HEK293 (cell line): ENCODE data around the gene AGPAT4.

Experiments used
- CTCF ChIA-PET: fragments of 350-600 bp; formaldehyde crosslinking; extraction: SDS; loops from one replicate; lab custom pipeline; 2021; ENCODE audit warnings: antibody characterized with exemption; lab: Yijun Ruan, JAX
- POLR2A ChIA-PET: fragments of 300-600 bp; formaldehyde crosslinking; extraction: SDS; loops from one replicate; lab custom pipeline; 2020; ENCODE audit warnings: antibody characterized with exemption, inconsistent platforms; lab: Yijun Ruan, JAX
- H3K27ac ChIP-seq: fragments of 200-500 bp; sonication (Bioruptor generic); 2 replicates; pipeline ENCODE4 v1.5.1; 2014; ENCODE audit warnings: low read depth, low read length, control low read depth, inconsistent platforms; ENCODE audit errors: extremely low read depth
- H3K36me3 ChIP-seq, 2 experiments: fragments of 200-500 bp in 1 of 2; sonication (Bioruptor generic) in 1 of 2; 1 replicate in 1 of 2; 2 replicates in 1 of 2; pipeline ENCODE4 v1.5.1; 2014 to 2017; ENCODE audit warnings: inconsistent platforms in 2 of 2, low read length in 2 of 2; ENCODE audit not compliant: control insufficient read depth in 2 of 2, insufficient read depth in 1 of 2
- H3K4me1 ChIP-seq: fragments of 200-500 bp; sonication (Bioruptor generic); 2 replicates; pipeline ENCODE4 v1.5.1; 2014; ENCODE audit warnings: mild to moderate bottlenecking, low read length, inconsistent platforms; ENCODE audit not compliant: control insufficient read depth, insufficient read depth
- H3K4me3 ChIP-seq: 2 replicates; pipeline ENCODE4 v1.5.1; 2011; ENCODE audit warnings: low read depth, mild to moderate bottlenecking, control low read depth, low read length, moderate library complexity
- H3K9me3 ChIP-seq: fragments of 200-500 bp; sonication (Bioruptor generic); 2 replicates; pipeline ENCODE4 v1.5.1; 2014; ENCODE audit warnings: low read depth, low read length, inconsistent platforms; ENCODE audit not compliant: control insufficient read depth, insufficient read depth
- CTCF ChIP-seq: fragments of 450-650 bp; formaldehyde crosslinking; IDR thresholded peaks from 2 replicates; pipeline ENCODE4 v1.5.1; 2016; ENCODE audit warnings: missing biosample characterization, missing genetic modification characterization
- GLI2 ChIP-seq: fragments of 450-650 bp; formaldehyde crosslinking; IDR thresholded peaks from 2 replicates; pipeline ENCODE4; 2017; ENCODE audit warnings: missing biosample characterization, missing genetic modification characterization, low read depth, borderline replicate concordance
- KLF17 ChIP-seq: fragments of 450-650 bp; formaldehyde crosslinking; IDR thresholded peaks from 2 replicates; pipeline ENCODE4 v1.5.1; 2016; ENCODE audit warnings: missing biosample characterization, missing genetic modification characterization
- PRDM6 ChIP-seq: fragments of 450-650 bp; formaldehyde crosslinking; IDR thresholded peaks from 2 replicates; pipeline ENCODE4 v1.5.1; 2017; ENCODE audit warnings: missing biosample characterization, missing genetic modification characterization
- SCRT2 ChIP-seq: fragments of 450-650 bp; formaldehyde crosslinking; IDR thresholded peaks from 2 replicates; pipeline ENCODE4 v1.5.1; 2016; ENCODE audit warnings: missing biosample characterization, missing genetic modification characterization
- ZBTB10 ChIP-seq: fragments of 450-650 bp; formaldehyde crosslinking; IDR thresholded peaks from 2 replicates; pipeline ENCODE4 v1.5.1; 2016; ENCODE audit warnings: missing biosample characterization, missing genetic modification characterization
- ZBTB49 ChIP-seq: fragments of 450-650 bp; formaldehyde crosslinking; IDR thresholded peaks from 2 replicates; pipeline ENCODE4 v1.5.1; 2016; ENCODE audit warnings: missing biosample characterization, missing genetic modification characterization, low read depth
- ZNF174 ChIP-seq: fragments of 450-650 bp; formaldehyde crosslinking; IDR thresholded peaks from 2 replicates; pipeline ENCODE4 v1.5.0; 2017; ENCODE audit warnings: missing biosample characterization, mild to moderate bottlenecking, missing genetic modification characterization
- ZNF202 ChIP-seq: fragments of 450-650 bp; formaldehyde crosslinking; IDR thresholded peaks from 2 replicates; pipeline ENCODE4 v1.5.1; 2016; ENCODE audit warnings: missing biosample characterization, missing genetic modification characterization, borderline replicate concordance
- ZNF221 ChIP-seq: fragments of 450-650 bp; formaldehyde crosslinking; IDR thresholded peaks from 2 replicates; pipeline ENCODE4 v1.5.1; 2017; ENCODE audit warnings: missing biosample characterization, missing genetic modification characterization, borderline replicate concordance
- ZNF266 ChIP-seq: fragments of 450-650 bp; formaldehyde crosslinking; IDR thresholded peaks from 2 replicates; pipeline ENCODE4 v1.5.1; 2016; ENCODE audit warnings: missing biosample characterization, missing genetic modification characterization, low read depth
- ZNF324 ChIP-seq: fragments of 450-650 bp; formaldehyde crosslinking; IDR thresholded peaks from 2 replicates; pipeline ENCODE4 v1.5.1; 2016; ENCODE audit warnings: missing biosample characterization, missing genetic modification characterization
- ZNF37A ChIP-seq: fragments of 450-650 bp; IDR thresholded peaks from 2 replicates; pipeline ENCODE4 v1.5.1; 2018; ENCODE audit warnings: missing biosample characterization, missing genetic modification characterization
- ZNF416 ChIP-seq: fragments of 450-650 bp; formaldehyde crosslinking; IDR thresholded peaks from 2 replicates; pipeline ENCODE4 v1.5.1; 2016; ENCODE audit warnings: missing biosample characterization, missing genetic modification characterization
- ZNF513 ChIP-seq: fragments of 450-650 bp; IDR thresholded peaks from 2 replicates; pipeline ENCODE4 v1.5.1; 2018; ENCODE audit warnings: missing biosample characterization, missing genetic modification characterization
- ZNF600 ChIP-seq: fragments of 450-650 bp; formaldehyde crosslinking; IDR thresholded peaks from 2 replicates; pipeline ENCODE4 v1.5.1; 2016; ENCODE audit warnings: missing biosample characterization, missing genetic modification characterization
- ZNF776 ChIP-seq: fragments of 450-650 bp; formaldehyde crosslinking; IDR thresholded peaks from 2 replicates; pipeline ENCODE4 v1.5.0; 2017; ENCODE audit warnings: missing biosample characterization, missing genetic modification characterization, borderline replicate concordance
- ZSCAN30 ChIP-seq: fragments of 450-650 bp; IDR thresholded peaks from 2 replicates; pipeline ENCODE4 v1.5.1; 2018; ENCODE audit warnings: missing biosample characterization, mild to moderate bottlenecking, missing genetic modification characterization, moderate library complexity
- ZSCAN4 ChIP-seq: fragments of 450-650 bp; formaldehyde crosslinking; IDR thresholded peaks from 2 replicates; pipeline ENCODE4 v1.5.1; 2017; ENCODE audit warnings: missing biosample characterization, missing genetic modification characterization
- ZXDB ChIP-seq: fragments of 450-650 bp; formaldehyde crosslinking; IDR thresholded peaks from 2 replicates; pipeline ENCODE4 v1.5.1; 2016; ENCODE audit warnings: missing biosample characterization, missing genetic modification characterization

AGPAT4 gene

GRCh38 chr6:161186173-161186769, 87.6 kb downstream of the AGPAT4 start:
- TF ChIP-seq PRDM6 (tag by site-specific recombination) (no peak), ZNF416 (tag by site-specific recombination) (no peak), ZNF202 (tag by site-specific recombination) (no peak), CTCF (tag by site-specific recombination) (no peak), ZBTB49 (tag by site-specific recombination) (no peak), ZNF174 (tag by site-specific recombination) (no peak), ZBTB10 (tag by site-specific recombination) (no peak), ZXDB (tag by site-specific recombination) (no peak), ZSCAN4 (tag by site-specific recombination) (no peak)
- TF ChIP-seq, all 188 proteins: peak for 0
- POLR2A ChIA-PET = interaction anchor here (0.6 kb wide), 1 partner anchor 141 kb away, joined by 3 read pairs; no protein-coding TSS in a partner anchor
- no peak overlapping the region for H3K27ac ChIP-seq

GRCh38 chr6:161181121-161181520, 92.7 kb downstream of the AGPAT4 start:
- Histone ChIP-seq H3K4me3 (no peak overlapping the region), H3K4me1 (no peaks in the 10 kb centered on the region), H3K27ac (no peak overlapping the region), H3K36me3 (no peaks in the 10 kb centered on the region), H3K9me3 (no peaks in the 10 kb centered on the region)
- CTCF ChIA-PET = interaction anchor here (0.8 to 1.1 kb wide), 2 partner anchors 20 to 250 kb away, joined by 3 read pairs; no protein-coding TSS in a partner anchor
- POLR2A ChIA-PET = no interaction called here
- TF ChIP-seq ZNF221 (tag by site-specific recombination) (no peak), ZNF416 (tag by site-specific recombination) (no peak), ZNF37A (tag by site-specific recombination) (no peak), ZNF600 (tag by site-specific recombination) (no peak), ZSCAN30 (tag by site-specific recombination) (no peak), ZNF776 (tag by site-specific recombination) (no peak), SCRT2 (tag by site-specific recombination) (no peak), KLF17 (no peak), ZNF324 (tag by site-specific recombination) (no peak), GLI2 (tag by site-specific recombination) (no peak), ZNF266 (no peak), ZNF513 (tag by site-specific recombination) (no peak)

More at GRCh38 chr6:161186173-161186769, 87.6 kb downstream of the AGPAT4 start:
- Histone ChIP-seq H3K4me3 (no peak overlapping the region), H3K4me1 (no peaks in the 10 kb centered on the region), H3K9me3 (no peaks in the 10 kb centered on the region), H3K36me3 (no peaks in the 10 kb centered on the region)
- CTCF ChIA-PET = no interaction called here
